ENCODE results near the gene MRM1. TPM values are rescaled to one million over a fixed set of nuclear protein-coding genes. Genes with fewer than 3 reads are reported as not detected.
A peak's percentile ranks its signal among the peaks of the same experiment; 100 is the strongest.

The MRM1 gene
- total RNA-seq, 1 donor from 2014 or later: 7.8 TPM

DNA sequence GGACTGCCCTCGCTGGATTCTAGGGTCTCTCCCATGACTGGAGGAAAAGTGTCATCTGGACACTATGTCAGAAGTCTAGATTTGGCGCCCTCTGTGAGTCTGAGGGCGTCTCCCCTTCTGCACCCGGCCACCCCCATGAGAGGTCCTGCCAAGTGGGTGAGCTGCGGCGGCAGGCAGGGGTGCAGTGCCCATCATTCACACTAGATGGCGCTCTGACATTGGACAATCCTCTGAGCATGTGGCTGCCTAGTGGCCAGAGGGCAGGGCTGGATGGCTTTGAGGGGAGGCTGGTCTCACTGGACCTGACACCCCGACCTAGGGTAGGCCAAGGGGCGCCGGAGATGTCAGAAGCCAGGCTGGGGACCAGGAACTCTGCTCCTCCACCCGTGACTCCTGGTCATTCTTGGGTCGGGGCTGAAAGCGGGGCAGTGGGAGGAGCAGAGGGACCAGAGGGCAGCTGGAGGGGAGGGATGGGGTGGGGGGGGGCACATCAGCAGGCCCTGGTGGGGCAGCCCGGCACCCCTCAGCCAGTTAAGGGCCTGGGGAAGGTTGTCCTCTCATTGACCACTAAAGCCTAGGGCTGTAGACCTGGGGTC, 28.0 kb downstream of the MRM1 start:
- DNase-seq (ENCODE audit: extremely low read depth, low read depth, low spot score): peak; percentile 18

DNA sequence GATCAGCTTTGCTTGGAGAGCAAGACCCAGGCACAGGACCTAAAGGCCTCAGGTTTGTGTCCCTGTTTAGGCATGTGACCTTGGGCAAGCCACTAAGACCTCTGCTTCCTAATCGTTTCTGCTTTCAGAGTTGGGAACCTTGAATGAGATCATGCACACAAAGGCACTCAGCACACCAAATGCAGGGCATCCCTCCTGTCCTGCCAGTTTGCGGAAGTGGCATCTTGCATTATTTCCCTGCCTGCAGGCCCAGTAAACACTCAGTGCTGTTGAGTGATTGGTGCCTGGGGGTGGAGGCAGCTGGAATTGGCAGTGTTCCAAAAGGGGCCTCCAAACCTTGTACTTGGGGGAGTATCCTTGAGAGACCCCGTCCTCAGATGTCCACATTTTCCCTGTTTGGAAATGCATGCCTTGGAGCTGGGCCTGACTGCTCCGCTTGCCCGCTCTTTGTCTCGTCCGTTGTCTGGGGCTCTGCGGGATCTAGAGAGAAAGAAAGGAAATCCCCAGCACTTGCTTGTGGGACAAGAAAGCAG, 28.7 kb downstream of the MRM1 start:
- DNase-seq (ENCODE audit: extremely low read depth, low read depth, low spot score): no peak

DNA sequence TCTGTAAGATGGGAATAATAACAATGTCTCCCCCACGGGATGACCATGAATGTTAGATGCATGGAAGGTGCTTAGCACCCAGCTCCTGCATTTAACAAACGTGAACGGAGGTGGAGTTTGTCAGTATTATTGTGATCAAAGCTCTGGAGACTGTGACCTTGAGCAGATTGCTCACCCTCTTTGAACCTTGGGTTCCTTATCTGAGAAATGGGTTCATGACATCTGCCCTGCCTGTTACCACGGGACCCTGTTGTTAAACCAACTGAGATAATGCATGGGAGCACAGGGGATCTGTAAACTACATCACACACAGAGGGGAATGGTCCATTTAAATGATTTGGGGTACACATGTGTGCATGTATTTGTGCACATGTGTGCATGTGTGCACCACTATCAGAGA, 29.6 kb downstream of the MRM1 start:
- no peak for DNase-seq (ENCODE audit: extremely low read depth, low read depth, low spot score)

DNA sequence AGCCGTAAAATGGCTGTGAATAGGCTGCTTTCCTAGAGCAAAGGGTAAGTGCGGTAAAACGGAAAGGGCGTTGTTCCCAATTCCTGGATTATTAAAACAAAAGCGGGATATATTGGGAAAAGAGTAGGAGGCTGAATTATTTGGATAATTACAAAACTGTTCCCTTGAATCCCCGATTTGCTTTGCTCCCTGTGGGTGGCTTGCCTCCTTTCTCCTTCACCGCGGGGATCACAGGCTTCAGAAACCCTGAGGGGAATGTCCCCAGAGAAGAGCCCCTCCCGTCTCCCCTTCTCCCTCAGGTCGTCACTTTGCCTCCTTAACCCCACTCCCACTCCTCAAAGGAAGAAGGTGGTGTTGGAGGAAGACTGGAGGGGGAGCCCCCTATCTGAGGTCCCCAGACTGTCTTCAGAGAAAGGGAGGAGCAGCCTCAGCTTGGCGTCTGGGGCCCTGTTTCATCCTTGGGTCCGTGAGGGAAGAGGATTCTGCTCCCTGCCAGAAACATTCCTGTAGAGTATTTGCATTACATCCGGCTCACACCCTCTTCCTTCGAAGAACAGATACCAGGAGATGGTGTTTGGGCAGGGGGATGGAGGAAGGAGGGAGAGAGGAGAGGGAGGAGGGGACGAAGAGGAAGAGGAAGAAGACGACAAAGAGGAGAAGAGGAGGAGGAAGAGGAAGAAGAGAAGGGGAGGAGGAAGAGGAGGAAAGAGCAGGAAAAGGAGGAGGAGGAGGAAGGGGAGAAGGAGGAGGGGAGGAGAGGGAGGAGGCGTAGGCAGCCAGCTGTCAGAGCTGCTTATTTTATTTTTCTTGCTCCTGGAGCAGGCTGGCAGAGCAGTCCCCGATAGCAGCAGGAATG, 31.8 kb downstream of the MRM1 start:
- no peak for DNase-seq (ENCODE audit: extremely low read depth, low read depth, low spot score)

DNA sequence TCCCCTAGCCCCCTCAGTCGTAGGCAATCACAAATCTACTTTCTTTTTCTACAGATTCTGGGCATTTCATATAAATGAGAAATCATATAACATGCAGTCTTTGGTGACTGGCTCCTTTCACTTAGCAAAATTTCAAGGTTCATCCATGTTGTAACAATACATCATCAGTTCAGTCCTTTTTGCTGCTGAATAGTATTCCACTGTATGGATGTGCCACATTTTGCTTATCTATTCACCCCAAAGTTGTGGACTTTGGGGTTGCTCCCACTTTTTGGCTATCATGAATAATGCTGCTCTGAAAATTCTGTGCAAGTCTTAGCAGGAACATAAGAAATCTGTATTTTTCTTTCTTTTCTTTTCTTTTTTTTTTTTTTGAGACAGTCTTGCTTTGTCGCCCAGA, 39.0 kb downstream of the MRM1 start:
- no peak for DNase-seq (ENCODE audit: extremely low read depth, low read depth, low spot score)

DNA sequence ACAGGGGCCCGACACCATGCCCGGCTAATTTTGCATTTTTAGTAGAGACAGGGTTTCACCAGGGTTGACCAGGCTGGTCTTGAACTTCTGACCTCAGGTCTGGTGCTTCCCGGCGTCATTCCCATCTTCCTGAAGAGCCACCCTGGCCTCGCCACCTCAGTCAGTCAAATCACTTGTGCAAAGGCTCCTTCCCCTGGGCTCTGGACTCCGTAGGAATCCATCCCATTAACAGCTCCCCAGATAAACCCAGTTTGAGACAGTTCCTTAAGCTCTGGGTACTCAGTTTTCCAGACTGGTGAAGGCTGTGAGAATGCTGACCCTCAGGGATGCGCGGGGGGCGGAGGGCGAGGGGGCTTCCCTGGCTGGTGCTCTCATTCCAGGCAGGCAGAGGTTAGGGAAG, 39.5 kb downstream of the MRM1 start:
- DNase-seq (ENCODE audit: extremely low read depth, low read depth, low spot score): no peak

DNA sequence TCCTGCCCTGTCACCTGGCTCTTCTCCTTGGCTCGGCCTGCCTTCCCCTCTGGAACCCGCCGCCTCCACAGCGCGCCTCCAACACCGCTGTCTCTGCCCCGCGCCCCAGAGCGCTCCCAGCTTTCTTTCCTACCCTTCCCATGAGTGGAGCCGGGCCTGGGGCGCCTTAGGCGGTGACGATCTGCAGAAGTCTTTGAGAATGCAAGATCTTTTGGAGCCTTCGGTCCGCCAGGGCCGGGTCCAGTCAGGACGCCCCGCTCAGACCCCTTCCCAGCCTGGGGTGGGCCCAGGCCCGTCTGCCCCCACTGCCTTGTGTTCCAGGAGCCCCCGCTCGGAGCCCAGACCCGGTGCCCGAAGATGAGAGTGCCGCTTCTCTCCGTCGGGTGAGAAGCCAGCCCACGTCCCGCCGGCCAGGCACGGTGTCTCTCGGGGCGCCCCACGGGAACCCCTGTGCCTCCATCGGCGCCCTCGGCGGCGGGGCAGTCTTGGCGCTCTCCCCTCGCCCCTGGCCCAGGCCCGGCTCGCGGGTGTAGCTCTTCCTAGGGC, 40.0 kb downstream of the MRM1 start:
- DNase-seq (ENCODE audit: extremely low read depth, low read depth, low spot score): no peak

DNA sequence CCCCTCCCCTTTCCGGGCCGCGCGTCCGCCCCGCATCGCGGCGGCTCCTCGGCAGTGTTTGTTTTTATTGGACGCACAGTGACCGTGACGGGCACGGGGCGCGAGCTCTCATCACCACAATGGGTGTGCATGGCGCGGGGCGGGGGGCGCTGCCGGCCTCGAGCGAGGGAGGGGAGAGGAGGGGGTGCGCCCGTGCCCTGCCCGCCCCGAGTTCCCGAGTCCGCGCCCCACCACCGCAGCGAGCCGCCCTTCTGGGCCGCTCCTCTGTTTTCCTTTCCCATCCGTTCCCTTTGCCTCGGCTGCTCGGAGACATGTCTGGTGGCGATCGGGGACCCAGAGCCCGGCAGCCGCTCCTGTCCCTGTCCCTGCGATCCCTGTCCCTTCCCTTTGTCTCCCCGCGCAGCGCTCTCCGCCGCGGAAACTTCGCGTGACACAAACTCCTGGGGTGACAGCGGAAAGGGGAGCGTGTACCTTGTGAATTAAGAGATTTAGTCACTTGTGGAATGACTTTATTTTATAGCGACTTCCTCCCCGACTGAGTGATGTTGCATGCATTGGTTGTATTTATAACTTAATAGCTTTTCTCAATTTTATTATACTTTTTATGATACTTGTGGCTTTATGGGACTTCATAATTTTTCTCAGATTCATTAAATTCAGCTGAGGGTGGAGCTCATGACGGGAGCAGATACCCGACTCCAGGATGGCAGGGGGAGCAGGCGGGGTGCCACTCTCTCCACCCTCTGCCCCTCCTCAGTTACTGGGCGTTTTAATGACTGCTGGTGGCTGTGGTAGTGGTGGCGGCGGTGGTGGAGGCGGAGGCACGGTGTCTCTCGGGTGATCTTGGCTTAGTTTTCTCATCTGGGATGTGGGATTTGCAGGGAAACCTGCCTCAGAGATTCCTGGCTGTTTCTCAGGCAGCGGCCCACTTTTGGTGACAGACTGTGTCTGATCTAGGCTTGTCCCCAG, 40.8 kb downstream of the MRM1 start:
- DNase-seq (ENCODE audit: extremely low read depth, low read depth, low spot score): no peak

DNA sequence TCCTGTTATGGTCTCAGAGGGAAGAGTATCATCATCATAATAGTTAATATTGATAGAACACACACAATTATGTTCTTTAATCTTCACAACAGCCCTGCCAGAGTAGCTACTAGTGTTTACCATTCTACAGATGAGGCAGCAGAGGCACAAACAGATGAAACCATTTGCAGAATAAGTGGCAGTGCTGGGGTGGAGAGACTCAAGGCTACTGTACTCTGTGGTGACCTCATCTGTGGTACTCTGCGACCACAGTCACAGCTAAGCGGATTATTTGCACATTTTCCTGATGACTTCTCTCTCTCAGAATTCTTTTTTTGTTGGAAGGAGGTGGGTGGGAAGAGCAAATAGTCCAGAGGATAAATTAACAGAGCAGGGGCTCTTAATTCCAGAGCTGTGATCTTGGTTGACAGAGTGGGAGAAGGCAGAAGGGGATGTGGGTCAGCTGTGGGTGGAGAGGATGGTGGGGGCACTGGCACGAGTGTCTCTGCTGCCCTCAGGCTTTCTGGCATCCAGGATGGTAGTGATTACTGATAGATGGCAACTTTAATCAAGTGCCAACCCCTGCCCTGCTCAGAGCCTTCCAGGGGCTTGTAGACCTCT, 41.8 kb downstream of the MRM1 start:
- DNase-seq (ENCODE audit: extremely low read depth, low read depth, low spot score): no peak

DNA sequence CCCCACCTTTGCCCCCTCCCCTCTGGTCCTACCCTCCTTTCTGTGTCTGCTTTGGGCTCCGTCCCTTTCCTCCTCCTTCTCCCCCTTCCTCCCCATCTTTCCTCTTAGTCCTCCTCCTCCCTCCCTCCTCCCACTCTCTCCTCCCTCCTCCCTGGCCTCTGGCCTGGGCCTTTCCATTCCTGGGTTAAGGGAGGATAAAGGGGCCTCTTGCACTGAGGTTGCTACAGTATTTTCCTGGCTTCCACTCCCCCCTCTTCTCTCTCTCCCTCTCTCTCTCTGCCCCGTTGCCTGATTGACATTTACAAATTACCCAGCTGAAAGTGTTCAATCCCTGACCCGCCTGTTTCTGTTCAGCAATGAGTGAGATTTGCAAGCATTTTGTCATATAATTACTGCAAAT, 44.0 kb downstream of the MRM1 start:
- no peak for DNase-seq (ENCODE audit: extremely low read depth, low read depth, low spot score)

DNA sequence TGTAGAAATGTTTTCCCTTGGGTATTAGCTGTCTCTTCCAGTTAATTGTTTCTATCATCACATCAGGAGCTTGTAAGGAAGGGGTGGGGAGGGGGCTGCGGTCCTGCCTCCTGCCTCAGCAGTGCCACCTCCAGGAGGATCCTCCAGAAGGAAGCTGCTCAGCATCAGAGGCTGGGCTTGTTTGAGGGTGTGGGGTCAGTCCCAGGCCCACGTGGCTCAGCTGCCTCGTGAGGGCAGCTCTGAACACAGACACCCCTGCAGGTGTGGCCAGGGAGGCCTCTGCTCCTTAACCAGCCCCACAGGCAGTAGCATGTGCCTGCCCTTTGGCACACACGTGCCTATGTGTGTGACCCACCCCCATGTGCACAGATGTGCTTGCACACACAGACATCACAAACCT, 46.3 kb downstream of the MRM1 start:
- DNase-seq (ENCODE audit: extremely low read depth, low read depth, low spot score): no peak

DNA sequence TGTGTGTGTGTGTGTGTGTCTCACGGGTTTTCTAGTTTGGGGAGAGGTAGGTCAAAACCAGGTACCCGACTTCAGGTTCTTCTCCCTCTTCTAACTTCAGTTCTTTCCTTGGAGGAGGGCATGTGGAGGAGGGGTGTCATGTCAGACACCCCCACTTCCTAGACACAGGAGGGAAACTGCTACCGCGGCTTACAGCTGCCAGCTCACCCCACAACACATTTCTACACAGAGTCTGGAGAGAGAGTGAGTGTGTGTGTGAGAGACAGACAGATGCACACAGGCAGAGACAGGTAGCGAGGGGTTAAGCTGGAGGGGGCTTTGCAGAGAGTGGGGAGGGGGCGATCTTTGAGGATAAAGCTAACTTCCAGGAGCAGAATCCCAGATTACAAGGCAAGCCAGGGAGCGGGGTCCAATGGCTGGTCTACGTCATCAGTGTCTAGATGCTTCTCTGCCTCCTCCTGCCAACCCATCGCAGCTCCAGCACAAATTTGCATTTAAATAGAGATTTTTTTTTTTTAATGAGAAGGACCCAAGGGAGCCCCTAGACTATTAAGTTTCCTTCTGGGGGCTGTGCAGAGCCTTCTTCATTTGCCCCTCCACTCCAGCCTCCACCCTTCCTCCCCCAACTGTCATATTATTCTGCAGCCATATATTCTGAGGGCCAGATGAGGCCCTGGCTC, 48.9 kb downstream of the MRM1 start:
- DNase-seq (ENCODE audit: extremely low read depth, low read depth, low spot score): no peak

DNA sequence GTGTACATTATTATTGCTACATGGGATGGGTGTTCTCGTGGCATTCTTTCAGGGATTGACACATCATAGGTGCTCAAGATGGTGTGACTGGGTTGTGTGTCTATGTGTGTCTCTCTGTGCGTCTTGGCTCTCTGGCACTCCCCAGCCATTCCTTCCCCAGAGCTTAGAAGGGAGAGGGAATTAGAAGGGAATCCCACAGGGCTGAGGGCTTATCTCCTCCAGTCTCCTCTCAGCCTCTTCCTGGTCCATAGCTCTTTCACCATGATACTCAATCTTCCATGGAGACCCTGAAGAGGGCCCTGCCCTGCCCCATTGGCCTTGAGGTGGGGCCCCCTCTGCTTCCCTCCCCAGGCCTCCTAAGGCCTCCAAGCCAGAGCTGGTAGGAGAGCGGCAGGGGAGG, 52.0 kb downstream of the MRM1 start:
- no peak for DNase-seq (ENCODE audit: extremely low read depth, low read depth, low spot score)

DNA sequence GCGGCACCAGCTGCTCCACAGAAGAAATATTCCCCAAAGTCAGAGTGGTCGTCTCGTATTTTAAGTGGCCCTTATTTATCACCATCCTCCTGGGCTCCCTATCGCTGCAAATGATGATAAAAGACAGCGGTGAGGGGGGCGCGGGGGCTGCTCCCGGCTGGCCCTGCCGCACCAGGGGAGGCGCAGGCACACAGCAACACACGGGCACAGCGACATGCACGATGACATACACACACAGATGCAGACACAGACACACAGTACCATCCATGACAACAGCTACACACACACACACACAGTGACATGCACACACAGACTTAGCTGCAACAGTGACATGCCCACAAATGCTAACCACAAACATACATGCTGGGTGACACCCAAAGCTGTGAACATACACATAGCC, 52.5 kb downstream of the MRM1 start:
- no peak for DNase-seq (ENCODE audit: extremely low read depth, low read depth, low spot score)

DNA sequence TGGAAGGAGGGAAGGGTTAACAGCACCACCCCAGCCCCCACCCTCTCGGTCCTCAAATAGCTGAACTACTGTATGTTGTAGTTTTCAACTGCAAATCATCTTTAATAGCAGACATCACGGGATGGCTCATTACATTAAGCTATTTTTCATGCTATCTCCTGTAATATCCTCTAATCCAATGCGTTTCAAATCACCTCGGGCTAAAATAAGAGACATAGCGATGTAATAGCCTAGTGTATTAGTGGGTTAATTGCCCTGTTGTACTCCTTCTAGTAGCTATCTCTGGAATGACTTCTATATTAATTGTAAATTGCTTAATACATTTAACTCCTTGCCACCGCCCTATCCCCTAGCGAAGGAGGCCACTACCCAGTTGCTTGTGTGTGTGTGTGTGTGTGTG, 54.3 kb downstream of the MRM1 start:
- no peak for DNase-seq (ENCODE audit: extremely low read depth, low read depth, low spot score)

DNA sequence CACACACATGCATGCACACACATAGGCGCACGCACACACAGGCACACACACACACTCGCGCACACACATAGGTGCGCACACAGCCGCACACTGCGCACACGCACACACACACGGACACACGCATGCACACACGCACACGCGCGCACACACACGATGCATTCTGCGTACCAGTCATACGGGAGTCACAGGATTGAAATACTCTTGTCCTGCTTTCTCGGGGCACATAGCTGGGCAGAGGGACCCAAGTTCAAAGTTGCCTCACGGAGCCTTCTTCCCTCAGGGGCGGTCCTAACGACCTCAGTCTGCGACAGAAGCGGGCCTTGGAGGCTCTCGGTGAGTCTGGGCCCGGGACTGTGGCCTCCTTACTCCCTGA, 56.0 kb downstream of the MRM1 start:
- no peak for DNase-seq (ENCODE audit: extremely low read depth, low read depth, low spot score)

DNA sequence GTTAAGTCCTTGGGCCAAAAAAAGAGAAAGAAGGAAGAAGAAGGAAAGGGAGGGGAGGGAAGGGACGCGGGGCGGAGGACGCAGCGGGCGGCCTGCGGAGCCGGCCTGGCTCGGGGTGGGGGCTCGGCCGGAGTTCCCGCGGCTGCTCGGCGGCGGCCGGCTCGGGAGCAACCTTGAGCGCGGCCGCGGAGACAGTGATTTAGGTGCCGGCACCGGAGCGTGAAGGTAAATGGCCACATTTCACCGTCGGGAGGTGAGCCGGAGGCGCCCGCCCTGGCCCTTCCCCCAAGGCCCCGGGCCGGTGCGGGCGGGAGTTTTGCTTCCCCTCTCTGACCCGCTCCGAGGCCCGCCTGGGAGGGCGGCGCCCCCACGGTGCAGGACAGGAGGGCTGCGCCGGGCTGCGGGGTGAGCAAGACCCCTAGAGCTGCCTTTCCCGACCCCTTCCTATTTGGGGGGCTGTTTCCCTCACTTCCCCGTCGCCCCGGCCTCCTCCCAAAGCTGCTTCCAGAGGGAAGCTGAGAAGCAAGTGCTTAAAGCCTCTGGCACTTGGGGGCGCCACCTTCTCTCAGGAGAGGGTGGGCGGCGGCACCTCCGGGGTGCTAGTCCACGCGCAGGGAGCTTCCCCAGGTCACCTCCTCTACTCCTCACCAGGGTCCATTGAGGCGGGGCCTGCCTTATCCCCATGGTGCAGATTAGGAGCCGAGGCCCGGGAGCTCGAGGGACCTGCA, 56.5 kb downstream of the MRM1 start:
- DNase-seq (ENCODE audit: extremely low read depth, low read depth, low spot score): no peak

Data from glomerular endothelial cell (primary cell).